ENCODE measurements around the gene SLC13A3.

The SLC13A3 gene

GRCh38 chr20:46651091-46651962 is at the start of gene SLC13A3:
TSS of gene SLC13A3 (minus strand) at chr20:46651459. CDS start at chr20:46651421, 38 bp downstream.
- no peaks in the 10 kb centered on the region for H3K9me3 Mint-ChIP-seq
- no peak within 1 kb of the TSS for H3K4me3 Mint-ChIP-seq
- no peak within 1 kb of the TSS for H3K27ac Mint-ChIP-seq
- H3K27me3 Mint-ChIP-seq = peaks cover 60% of the 10 kb centered on the region
- no peaks in the 10 kb centered on the region for H3K4me1 Mint-ChIP-seq
- ATAC-seq = no peak
- H3K36me3 Mint-ChIP-seq = no peaks in the 10 kb centered on the region

GRCh38 chr20:46701057-46701456 is 49.8 kb upstream of the SLC13A3 start:
- Mint-ChIP-seq H3K4me1 (no peaks in the 10 kb centered on the region), H3K9me3 (peaks cover 3% of the 10 kb centered on the region), H3K27me3 (peaks cover 71% of the 10 kb centered on the region), H3K27ac (no peak overlapping the region), H3K36me3 (no peaks in the 10 kb centered on the region), H3K4me3 (no peak overlapping the region)
- ATAC-seq = no peak

GRCh38 chr20:46700481-46700880 is 49.2 kb upstream of the SLC13A3 start:
- Mint-ChIP-seq H3K4me3 (no peak overlapping the region), H3K36me3 (no peaks in the 10 kb centered on the region), H3K9me3 (peaks cover 3% of the 10 kb centered on the region), H3K4me1 (no peaks in the 10 kb centered on the region), H3K27me3 (peaks cover 74% of the 10 kb centered on the region), H3K27ac (no peak overlapping the region)
- ATAC-seq = no peak

GRCh38 chr20:46699651-46700359 is 48.5 kb upstream of the SLC13A3 start:
- H3K4me3 Mint-ChIP-seq = no peak overlapping the region
- no peaks in the 10 kb centered on the region for H3K36me3 Mint-ChIP-seq
- no peak overlapping the region for H3K27ac Mint-ChIP-seq
- peaks cover 70% of the 10 kb centered on the region for H3K27me3 Mint-ChIP-seq
- no peaks in the 10 kb centered on the region for H3K9me3 Mint-ChIP-seq
- H3K4me1 Mint-ChIP-seq = no peaks in the 10 kb centered on the region
- ATAC-seq = no peak

GRCh38 chr20:46698788-46699187 is 47.5 kb upstream of the SLC13A3 start:
- H3K4me3 Mint-ChIP-seq = no peak overlapping the region
- H3K27me3 Mint-ChIP-seq = peaks cover 60% of the 10 kb centered on the region
- no peaks in the 10 kb centered on the region for H3K4me1 Mint-ChIP-seq
- H3K9me3 Mint-ChIP-seq = no peaks in the 10 kb centered on the region
- H3K36me3 Mint-ChIP-seq = no peaks in the 10 kb centered on the region
- no peak overlapping the region for H3K27ac Mint-ChIP-seq
- ATAC-seq = no peak

- Mint-ChIP-seq H3K36me3 (no peaks in the 10 kb centered on the region), H3K4me1 (no peaks in the 10 kb centered on the region), H3K27me3 (peaks cover 57% of the 10 kb centered on the region), H3K27ac (no peak overlapping the region), H3K9me3 (no peaks in the 10 kb centered on the region), H3K4me3 (no peak overlapping the region)
- ATAC-seq = no peak
Observed at GRCh38 chr20:46696791-46697279, 45.6 kb upstream of the SLC13A3 start.

- Mint-ChIP-seq H3K4me1 (no peaks in the 10 kb centered on the region), H3K27ac (no peak overlapping the region), H3K27me3 (peaks cover 51% of the 10 kb centered on the region), H3K9me3 (no peaks in the 10 kb centered on the region), H3K4me3 (no peak overlapping the region), H3K36me3 (no peaks in the 10 kb centered on the region)
- ATAC-seq = no peak
Observed at GRCh38 chr20:46695892-46696291, 44.6 kb upstream of the SLC13A3 start.

- no peaks in the 10 kb centered on the region for H3K36me3 Mint-ChIP-seq
- peaks cover 8% of the 10 kb centered on the region for H3K4me1 Mint-ChIP-seq
- no peak overlapping the region for H3K4me3 Mint-ChIP-seq
- ATAC-seq = no peak
- no peaks in the 10 kb centered on the region for H3K9me3 Mint-ChIP-seq
- H3K27me3 Mint-ChIP-seq = peaks cover 37% of the 10 kb centered on the region
- no peak overlapping the region for H3K27ac Mint-ChIP-seq
Observed at GRCh38 chr20:46694484-46694883, 43.2 kb upstream of the SLC13A3 start.

- H3K4me3 Mint-ChIP-seq = no peak overlapping the region
- no peak for ATAC-seq
- peaks cover 4% of the 10 kb centered on the region for H3K27me3 Mint-ChIP-seq
- no peaks in the 10 kb centered on the region for H3K9me3 Mint-ChIP-seq
- peaks cover 32% of the 10 kb centered on the region for H3K4me1 Mint-ChIP-seq
- H3K36me3 Mint-ChIP-seq = peaks cover 6% of the 10 kb centered on the region
- H3K27ac Mint-ChIP-seq = no peak overlapping the region
Observed at GRCh38 chr20:46691196-46691595, 39.9 kb upstream of the SLC13A3 start.

- Mint-ChIP-seq H3K36me3 (peaks cover 11% of the 10 kb centered on the region), H3K27me3 (no peaks in the 10 kb centered on the region), H3K4me3 (peak overlapping the region; percentile 57), H3K4me1 (peaks cover 33% of the 10 kb centered on the region), H3K27ac (peak overlapping the region; percentile 92), H3K9me3 (no peaks in the 10 kb centered on the region)
- ATAC-seq = no peak
Observed at GRCh38 chr20:46690219-46691106, 39.2 kb upstream of the SLC13A3 start.

GRCh38 chr20:46689754-46690085 is 38.5 kb upstream of the SLC13A3 start:
- peak overlapping the region; percentile 94 for H3K4me3 Mint-ChIP-seq
- H3K27me3 Mint-ChIP-seq = no peaks in the 10 kb centered on the region
- no peaks in the 10 kb centered on the region for H3K9me3 Mint-ChIP-seq
- H3K36me3 Mint-ChIP-seq = peaks cover 17% of the 10 kb centered on the region
- no peak for ATAC-seq
- H3K4me1 Mint-ChIP-seq = peaks cover 39% of the 10 kb centered on the region
- peak overlapping the region; percentile 92 for H3K27ac Mint-ChIP-seq

- Mint-ChIP-seq H3K9me3 (no peaks in the 10 kb centered on the region), H3K27ac (peak within 1 kb of the TSS; percentile 92), H3K27me3 (no peaks in the 10 kb centered on the region), H3K36me3 (peaks cover 19% of the 10 kb centered on the region), H3K4me3 (peak within 1 kb of the TSS; percentile 94), H3K4me1 (peaks cover 40% of the 10 kb centered on the region)
- peak; percentile 99 for ATAC-seq
Observed at GRCh38 chr20:46689082-46689753, 38.0 kb upstream of the SLC13A3 start, which contains the start of gene TP53RK. TSS of gene TP53RK (minus strand) at chr20:46689444. CDS start at chr20:46689414, 30 bp downstream.

- Mint-ChIP-seq H3K27me3 (no peaks in the 10 kb centered on the region), H3K36me3 (peaks cover 26% of the 10 kb centered on the region), H3K4me1 (peaks cover 48% of the 10 kb centered on the region), H3K4me3 (peak overlapping the region; percentile 94), H3K27ac (peak overlapping the region; percentile 92), H3K9me3 (no peaks in the 10 kb centered on the region)
- no peak for ATAC-seq
Observed at GRCh38 chr20:46688151-46689081, 37.2 kb upstream of the SLC13A3 start.

Data from stimulated activated memory B cell treated with anti-CD40 and anti-IgM and Interleukin-4, amounts not matched to agents 10 μg/mL and 1 μg/mL and 100 μg/mL, for 72 hours (primary cell).